NCI-H748 treated with DMSO at 0.1 percent for 48 hours (cell line): ENCODE measurements around the gene TICAM1.
A peak's percentile ranks its signal among the peaks of the same experiment; 100 is the strongest.
"Not testable (repeated sequence)": the region's sequence is repeated elsewhere in the genome, so short reads cannot be mapped to it uniquely, and the experiment has no call there.

ENCODE experiments used
- DNase-seq: peaks from one replicate; lab custom pipeline; 2025; lab: John Stamatoyannopoulos, UW

Gene TICAM1

DNA sequence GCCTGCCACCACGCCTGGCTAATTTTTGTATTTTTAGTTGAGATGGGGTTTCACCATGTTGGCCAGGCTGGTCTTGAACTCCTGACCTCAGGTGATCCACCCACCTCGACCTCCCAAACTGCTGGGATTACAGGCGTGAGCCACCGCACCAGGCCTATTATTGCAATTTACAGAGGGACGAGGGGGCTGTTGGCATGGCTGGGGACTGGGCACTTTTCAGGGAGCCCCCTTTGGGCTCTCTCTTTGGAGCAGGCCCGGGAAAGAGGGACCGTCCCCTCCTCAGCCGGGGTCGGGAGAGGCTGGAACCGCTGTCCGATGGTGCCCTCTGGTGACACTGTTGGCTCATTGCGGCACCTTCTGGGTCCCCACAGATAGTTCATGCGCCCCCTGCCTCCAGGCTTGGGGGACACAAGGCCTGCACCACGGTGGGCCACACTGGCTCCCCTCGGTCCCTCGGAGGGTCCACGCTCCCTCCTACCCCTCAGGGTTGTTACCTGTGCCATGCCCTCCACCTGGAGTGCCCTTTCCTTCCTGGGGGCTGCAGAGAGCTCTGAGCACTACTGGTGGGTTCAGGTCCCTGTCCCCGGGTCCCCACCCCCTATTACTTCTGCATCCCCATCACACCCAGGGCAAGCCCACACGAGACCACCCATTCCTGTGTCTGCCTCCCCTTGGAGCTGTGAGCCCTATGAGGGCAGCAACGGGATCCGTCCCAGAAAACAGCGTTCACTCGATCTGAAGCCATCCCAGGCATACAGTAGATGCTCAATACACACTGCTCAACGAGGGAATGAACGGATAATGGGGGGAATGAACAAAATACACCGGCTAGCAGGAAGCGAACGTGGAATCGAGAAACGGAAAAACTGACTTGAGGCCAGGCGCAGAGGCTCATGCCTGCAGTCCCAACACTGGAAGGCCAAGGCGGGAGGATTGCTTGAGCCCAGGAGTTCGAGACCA, 27.5 kb downstream of the TICAM1 start:
- peak; percentile 0 for DNase-seq

DNA sequence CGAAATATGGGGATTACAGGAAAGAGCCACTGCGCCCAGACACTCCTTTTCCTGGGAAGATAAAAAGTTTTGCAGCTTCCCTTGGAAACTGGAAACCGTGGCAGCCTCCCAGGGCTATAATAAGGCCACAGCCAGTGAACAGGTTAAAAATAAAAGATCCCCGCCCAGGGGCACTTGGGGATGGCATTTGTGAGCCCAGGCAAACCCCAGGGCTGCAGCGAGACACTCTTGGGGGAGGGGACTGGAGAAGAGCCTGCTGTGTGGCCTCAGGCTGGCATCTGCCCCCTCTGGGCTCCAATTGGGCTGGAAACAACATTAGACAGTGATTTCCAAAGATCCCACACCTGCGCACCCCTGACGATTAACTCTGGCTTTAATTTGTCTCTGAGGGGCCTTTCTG, 28.8 kb downstream of the TICAM1 start:
- no peak for DNase-seq

DNA sequence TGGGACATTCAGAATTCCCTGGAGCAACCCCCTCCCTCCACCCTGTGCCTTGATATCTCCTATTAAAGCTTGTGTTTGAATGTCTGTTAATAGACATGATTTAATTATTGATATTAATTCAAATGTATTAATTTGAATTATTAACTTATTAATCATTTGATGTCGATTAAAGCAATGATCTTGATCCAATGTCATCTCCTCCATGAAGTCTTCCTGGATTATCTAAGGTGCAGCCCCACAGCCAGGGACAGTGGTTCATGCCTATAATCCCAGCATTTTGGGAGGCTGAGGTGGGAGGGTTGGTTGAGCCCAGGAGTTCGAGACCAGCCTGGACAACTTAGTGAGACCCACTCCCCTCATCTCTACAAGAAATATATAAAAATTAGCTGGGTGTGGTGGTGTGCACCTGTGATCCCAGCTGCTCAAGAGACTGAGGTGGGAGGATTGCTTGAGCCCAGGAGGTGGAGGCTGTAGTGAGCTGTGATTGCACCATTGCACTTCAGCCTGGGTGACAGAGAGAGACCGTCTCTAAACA, 30.4 kb downstream of the TICAM1 start:
- no peak for DNase-seq

DNA sequence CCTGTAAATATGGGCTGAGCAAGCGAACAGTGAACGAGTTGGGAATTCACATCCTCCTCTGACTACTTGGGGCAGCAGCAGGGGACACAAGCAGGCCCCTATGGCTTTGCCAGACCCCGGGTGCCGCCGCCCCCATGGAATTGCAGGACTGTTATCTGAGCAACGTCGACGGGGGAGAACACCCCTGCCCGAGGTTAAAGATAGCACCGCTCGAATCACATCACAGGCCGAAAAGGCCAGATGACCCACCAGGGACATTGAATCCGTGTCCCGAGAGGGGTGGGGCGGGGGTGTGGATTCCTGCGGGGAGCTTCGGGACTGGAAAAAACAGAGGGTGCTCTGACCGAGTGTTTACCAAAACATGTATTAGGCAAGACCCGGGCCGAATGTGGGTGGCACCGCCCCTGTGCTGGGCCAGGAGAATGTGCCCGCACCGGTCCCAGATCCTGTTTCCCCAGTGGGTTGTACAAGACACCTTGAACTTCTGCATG, 30.9 kb downstream of the TICAM1 start:
- DNase-seq = no peak

DNA sequence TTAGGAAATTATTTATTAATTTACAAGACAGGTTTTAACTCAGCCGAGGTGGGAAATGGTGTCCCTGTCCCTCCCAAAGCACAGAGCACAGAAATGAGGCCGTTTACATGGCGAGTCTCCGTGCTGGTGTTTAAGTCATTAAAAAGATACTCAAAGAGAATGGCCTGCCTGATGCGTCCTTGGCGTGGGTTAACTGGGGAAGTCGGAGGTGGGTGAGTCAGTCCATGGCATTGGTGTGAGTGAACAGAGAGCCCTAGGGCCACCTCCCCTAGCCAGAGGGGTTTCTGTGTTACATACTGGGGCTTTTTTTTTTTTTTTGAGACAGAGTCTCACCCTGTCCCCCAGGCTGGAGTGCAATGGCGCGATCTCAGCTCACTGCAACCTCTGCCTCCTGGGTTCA, 36.1 kb downstream of the TICAM1 start:
- no peak for DNase-seq

DNA sequence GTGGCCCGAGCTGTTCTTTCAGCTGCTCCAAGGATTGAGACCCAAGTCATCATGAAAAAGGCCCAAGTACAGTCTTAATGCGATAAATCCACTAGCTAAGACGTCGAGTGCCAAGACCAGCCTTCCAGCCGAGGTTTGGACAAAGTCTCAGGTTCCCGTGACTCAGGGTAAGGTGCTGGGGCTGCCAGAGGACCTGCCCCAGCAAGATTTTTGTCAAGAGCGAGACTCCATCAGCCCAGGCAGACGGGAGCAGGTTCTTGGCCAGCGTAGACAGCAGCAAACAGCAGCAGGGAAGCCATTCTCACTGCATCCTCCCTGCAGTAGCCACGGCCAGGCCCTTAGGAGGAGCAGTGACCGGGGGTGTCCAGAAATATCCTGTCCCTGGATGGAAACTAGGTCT, 36.5 kb downstream of the TICAM1 start:
- DNase-seq = no peak

DNA sequence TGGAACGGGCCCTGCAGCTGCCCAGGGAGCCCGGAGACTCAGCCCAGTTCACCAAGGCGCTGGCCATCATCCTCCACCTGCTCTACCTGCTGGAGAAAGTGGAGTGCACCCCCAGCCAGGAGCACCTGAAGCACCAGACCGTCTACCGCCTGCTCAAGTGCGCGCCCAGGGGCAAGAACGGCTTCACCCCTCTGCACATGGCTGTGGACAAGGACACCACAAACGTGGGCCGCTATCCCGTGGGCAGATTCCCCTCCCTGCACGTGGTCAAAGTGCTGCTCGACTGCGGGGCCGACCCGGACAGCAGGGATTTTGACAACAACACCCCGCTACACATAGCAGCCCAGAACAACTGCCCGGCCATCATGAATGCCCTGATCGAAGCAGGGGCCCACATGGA, 38.2 kb downstream of the TICAM1 start:
- not testable (repeated sequence) for DNase-seq

DNA sequence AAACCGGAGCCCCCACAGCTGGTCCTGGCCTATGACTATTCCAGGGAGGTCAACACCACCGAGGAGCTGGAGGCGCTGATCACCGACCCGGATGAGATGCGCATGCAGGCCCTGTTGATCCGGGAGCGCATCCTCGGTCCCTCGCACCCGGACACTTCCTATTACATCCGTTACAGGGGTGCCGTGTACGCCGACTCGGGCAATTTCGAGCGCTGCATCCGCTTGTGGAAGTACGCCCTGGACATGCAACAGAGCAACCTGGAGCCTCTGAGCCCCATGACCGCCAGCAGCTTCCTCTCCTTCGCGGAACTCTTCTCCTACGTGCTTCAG, 38.7 kb downstream of the TICAM1 start:
- not testable (repeated sequence) for DNase-seq

DNA sequence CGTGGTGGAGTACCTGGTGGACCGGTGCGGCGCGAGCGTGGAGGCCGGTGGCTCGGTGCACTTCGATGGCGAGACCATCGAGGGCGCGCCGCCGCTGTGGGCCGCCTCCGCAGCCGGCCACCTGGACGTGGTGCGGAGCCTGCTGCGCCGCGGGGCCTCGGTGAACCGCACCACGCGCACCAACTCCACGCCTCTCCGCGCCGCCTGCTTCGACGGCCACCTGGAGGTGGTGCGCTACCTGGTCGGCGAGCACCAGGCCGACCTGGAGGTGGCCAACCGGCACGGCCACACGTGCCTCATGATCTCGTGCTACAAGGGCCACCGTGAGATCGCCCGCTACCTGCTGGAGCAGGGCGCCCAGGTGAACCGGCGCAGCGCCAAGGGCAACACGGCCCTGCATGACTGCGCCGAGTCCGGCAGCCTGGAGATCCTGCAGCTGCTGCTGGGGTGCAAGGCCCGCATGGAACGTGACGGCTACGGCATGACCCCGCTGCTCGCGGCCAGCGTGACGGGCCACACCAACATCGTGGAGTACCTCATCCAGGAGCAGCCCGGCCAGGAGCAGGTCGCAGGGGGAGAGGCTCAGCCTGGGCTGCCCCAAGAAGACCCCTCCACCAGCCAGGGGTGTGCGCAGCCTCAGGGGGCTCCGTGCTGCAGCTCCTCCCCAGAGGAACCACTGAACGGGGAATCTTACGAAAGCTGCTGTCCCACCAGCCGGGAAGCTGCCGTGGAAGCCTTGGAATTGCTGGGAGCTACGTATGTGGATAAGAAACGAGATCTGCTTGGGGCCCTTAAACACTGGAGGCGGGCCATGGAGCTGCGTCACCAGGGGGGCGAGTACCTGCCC, 39.3 kb downstream of the TICAM1 start:
- DNase-seq = not testable (repeated sequence)

DNA sequence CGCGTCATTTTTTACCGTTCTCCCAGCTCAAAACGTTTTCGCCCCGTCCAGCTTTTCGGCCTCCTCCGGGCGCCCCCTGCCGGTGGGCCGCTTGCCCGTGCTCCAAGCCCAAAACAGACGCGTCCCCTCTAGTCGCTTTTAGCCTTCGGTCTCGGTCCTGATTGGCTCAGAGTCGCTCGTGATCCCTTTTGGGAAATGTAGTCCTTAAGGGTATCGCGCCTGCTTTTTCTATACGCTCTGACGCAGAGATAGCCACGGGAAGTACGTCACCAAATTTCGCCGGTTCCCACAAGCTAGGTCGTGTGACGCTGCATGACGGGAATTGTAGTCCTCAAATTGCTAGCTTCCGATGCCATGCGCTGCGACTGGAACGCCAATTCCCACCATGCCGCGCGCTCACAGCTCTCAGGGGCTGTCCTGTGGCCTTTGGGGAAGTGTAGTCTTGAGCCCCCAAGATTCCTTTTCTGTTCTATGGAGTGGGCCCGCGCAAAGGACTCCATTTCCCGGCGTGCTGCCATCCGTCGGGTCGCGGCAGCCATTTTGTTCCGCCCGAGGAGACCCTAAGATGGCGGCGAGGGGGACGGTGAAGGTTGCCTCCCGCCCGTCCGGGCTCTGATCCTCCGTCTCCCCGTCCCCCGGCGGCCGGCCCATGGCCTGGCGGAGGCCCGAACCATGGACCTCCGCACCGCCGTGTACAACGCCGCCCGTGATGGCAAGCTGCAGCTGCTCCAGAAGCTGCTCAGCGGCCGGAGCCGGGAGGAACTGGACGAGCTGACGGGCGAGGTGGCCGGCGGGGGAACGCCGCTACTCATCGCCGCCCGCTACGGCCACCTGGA, 40.1 kb downstream of the TICAM1 start, which contains the start of gene FEM1A:
TSS of gene FEM1A (plus strand) at position 552 of the 836 bp plus-strand sequence. CDS start at position 673, 121 bp downstream.
- peak; percentile 96 for DNase-seq

DNA sequence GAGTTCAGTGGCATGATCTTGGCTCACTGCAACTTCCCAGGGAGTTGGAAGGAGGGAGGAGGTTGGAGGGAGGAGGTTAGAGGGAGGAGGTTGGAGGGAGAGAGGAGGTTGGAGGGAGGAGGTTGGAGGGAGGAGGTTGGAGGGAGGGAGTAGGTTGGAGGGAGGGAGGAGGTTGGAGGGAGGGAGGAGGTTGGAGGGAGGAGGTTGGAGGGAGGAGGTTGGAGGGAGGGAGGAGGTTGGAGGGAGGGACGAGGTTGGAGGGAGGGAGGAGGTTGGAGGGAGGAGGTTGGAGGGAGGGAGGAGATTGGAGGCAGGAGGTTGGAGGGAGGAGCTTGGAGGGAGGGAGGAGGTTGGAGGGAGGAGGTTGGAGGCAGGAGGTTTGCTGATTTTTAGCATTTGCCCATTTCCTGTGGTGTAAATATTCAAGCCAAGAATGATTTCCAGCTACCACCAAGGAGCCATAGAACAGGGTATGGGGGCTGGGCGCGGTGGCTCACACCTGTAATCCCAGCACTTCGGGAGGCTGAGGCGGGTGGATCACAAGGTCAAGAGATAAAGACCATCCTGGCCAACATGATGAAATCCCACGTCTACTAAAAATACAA, 45.0 kb downstream of the TICAM1 start:
- DNase-seq = not testable (repeated sequence)

DNA sequence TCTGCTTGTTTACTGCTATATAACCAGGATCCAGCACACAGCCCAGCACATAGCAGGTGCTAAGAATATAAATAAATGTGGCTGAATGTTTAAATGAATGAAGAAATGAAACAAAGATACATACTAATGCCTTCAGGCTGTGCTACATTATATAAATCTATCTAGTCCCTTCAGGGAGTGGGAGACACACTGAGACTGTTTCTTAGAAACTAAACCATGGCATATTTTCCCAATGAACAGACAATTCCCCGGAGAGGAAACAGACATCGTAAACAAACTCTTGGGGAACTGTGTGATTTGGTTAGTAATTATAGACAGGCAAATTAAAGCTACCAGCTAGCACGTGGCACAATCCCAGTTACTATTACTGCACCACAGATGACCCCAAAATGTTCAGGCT, 49.7 kb downstream of the TICAM1 start:
- no peak for DNase-seq

DNA sequence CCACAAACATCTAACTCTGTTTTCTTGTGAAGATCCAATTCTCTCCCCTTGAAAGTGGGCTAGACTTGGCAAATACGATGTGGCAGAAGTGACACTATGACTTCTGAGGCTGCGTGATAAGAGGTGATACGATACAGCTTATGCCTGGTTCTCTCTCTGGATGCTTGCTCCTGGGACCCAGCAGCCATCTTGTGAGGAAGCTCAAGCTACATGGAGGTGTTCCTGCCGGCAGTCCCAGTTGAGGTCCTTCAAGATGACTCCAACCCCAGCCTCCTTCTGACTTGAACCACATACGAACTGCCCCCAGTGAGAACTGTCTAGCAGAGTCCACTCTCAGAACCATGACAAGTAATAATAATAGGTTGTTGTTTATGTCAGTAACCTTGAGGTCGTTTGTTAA, 50.7 kb downstream of the TICAM1 start:
- no peak for DNase-seq

DNA sequence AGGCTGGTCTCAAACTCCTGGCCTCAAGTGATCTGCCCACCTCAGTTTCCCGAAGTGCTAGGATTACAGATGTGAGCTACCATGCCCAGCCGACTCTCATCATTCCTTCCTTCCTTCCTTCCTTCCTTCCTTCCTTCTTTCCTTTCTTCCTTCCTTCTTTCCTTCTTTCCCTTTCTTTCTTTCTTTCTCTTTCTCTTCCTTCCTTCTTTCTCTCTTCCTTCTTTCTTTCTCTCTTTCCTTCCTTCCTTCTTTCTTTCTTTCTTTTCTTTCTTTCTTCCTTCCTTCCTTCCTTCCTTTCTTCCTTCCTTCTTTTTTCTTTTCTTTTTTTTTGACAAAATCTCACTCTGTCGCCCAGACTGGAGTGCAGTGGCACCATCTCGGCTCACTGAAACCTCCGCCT, 53.4 kb downstream of the TICAM1 start:
- not testable (repeated sequence) for DNase-seq

DNA sequence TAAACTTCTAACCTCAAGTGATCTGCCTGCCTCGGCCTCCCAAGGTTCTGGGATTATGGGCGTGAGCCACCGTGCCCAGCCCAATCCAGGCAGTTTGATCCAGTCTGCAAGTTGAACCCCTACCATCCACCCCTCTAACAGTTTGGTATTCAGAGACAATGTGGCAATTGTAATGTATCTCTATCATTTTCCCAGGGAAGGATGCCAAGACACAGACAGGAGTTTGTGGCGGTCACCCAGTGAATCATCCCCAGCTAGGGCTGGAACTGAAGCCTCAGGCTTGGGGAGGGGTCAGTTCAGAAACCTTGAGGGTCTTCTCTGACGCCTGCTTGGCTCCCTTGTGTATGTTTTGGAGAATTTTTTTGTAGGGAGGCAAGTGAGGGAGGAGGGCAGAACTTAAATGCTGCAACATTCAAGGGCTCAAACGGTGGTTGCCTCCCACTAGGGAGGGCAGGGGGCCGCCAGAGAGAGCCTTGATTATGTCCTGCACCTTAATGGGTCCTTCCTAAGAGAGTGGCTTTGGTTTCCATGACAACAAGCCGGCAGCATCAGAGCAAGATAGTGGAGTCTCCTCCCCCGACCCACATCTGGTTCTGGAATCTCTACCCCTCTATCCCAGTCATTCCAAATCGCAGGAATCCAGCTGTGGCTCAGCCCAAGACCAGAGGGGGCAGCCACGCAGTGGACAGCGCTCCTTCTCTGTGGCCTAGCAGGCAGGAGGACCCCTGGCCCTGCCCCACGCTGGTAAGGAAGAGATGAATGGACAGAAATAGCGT, 54.9 kb downstream of the TICAM1 start:
- DNase-seq = no peak

DNA sequence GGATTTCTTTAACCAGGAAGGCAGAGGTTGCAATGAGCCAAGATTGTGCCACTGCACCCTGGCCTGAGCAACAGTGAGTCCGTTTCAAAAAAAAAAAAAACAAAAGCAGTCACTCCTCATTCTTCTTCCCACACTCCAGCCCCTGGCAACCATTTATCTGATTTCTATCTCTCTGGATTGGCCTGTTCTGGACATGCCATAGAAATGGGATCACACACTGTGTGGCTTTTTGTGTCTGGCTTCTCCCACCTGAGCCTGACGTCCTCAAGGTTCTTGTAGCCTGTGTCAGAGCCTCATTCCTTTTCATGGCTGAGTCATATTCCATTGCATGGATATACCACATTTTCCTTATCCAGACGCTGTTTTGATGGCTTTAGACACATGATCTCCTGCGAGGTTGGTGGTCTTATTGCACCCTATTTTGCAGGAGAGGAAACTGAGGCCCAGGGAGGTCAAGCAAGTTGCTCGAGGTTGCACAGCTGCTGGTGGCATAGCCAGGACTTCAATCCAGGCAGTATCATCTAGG, 55.8 kb downstream of the TICAM1 start:
- DNase-seq = no peak

DNA sequence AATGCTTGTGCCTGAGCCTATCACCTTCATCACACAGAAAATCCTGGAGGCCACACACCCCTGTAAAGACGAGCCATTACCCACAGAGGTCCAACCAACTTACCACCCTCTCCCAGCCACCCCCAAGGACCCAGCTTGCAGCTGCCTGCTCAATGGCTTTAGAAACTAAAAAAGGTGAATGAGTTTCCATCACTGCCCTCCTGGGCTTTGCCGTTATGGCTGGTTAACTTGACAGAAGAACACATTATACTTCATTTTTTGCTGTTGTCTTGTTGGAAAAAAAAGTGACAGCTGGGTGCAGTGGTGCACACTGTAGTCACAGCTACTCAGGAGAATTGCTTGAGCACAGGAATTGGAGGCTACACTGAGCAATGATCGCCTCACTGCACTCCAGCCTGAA, 57.4 kb downstream of the TICAM1 start:
- DNase-seq = no peak

DNA sequence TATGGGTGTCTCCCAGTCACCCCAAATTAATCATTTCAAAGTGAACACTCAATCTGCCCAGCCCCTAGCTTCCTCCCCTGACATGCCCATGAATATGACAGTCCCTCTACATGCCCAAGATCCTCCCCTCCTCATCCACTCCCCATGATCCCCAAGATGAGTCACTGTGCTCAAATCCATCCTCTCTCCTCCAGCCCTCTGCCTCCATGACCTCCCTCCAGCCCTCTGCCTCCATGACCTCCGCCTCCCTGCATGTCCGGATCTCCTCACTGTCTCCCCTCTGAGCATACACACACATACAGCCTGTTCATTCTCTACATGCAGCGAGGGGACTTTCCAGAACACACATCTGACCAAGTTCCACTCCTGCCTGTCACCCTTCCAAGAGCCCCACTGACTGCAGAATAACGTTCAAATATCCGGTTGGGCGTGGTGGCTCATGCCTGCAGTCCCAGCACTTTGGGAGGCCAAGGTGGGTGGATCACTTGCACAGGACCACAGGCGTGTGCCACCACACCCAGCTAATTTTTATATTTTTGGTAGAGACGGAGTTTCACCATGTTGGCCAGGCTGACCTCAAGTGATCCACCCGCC, 58.4 kb downstream of the TICAM1 start:
- DNase-seq = no peak

DNA sequence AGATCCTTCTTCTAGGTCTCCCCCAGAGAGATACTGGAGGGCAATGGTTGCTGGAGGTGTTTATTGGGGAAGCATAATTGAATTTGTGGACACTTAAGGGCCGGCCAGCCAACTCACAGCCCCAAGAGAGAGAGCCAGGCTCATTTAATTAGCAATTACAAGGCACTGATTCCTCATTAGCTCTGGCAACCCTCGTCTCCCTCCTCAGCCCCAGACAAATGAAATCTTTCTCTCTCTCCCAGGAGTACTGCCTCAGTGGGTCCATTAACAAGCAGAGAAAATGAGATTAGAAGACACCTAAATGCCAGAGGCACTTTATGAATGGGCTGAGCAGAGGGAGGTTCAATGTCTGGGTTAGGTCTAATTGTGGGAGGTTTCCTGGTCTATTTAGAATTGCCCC, 58.9 kb downstream of the TICAM1 start:
- no peak for DNase-seq
